ENCODE measurements around the gene SAP30L.

DNA sequence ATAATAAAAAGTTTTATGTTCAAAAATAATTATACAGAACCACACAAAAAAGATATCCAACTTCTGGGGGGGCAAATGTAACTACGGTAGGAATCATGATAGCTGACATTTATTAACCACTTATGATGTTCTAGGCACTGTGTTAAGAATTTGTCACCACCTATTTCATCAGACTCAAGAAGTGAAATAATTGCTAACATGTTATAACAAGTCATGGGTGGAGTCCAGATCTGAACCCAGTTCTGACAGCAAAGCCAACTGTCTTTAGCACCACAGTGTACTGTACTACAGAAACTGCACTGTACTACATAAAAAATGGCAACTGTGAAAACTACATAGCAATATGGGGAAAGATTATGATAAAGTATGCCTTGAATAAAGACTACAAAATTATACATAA is 3.0 kb upstream of the SAP30L start:
- TF ChIP-seq, protein P1, sequence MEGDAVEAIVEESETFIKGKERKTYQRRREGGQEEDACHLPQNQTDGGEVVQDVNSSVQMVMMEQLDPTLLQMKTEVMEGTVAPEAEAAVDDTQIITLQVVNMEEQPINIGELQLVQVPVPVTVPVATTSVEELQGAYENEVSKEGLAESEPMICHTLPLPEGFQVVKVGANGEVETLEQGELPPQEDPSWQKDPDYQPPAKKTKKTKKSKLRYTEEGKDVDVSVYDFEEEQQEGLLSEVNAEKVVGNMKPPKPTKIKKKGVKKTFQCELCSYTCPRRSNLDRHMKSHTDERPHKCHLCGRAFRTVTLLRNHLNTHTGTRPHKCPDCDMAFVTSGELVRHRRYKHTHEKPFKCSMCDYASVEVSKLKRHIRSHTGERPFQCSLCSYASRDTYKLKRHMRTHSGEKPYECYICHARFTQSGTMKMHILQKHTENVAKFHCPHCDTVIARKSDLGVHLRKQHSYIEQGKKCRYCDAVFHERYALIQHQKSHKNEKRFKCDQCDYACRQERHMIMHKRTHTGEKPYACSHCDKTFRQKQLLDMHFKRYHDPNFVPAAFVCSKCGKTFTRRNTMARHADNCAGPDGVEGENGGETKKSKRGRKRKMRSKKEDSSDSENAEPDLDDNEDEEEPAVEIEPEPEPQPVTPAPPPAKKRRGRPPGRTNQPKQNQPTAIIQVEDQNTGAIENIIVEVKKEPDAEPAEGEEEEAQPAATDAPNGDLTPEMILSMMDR (conservative IDR thresholded peaks at IDR 0.05), result no peak
- TF ChIP-seq EZH2 (IDR thresholded peaks at IDR 0.05; ENCODE audit: low read depth), result no peak

All from PC-9 (cell line).